HPDE6-E6E7 (cell line): ENCODE measurements around the gene PREX1.

Experiments
- DNase-seq: peaks from one replicate; pipeline ENCODE4 v3.0.0; 2011; ENCODE audit warnings: missing footprints; ENCODE audit errors: extremely low spot score

Gene PREX1

GRCh38 chr20:48583171-48583570 is 244.6 kb downstream of the PREX1 start:
- DNase-seq: no peak

DNA sequence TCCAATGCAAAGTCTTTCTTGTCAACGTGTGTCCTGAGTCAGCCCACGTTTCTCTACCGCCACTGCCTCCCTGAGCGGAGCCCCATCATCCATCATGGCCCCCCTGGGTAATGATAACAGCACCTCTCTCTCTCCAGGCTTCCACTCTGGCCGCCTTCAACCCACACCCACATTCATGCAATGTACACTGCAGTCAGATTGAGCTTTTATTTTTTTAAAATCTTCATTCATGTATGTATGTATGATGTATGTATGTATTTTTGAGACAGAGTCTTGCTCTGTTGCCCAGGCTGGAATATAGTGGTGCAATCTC is 245.2 kb downstream of the PREX1 start:
- DNase-seq: no peak

DNA sequence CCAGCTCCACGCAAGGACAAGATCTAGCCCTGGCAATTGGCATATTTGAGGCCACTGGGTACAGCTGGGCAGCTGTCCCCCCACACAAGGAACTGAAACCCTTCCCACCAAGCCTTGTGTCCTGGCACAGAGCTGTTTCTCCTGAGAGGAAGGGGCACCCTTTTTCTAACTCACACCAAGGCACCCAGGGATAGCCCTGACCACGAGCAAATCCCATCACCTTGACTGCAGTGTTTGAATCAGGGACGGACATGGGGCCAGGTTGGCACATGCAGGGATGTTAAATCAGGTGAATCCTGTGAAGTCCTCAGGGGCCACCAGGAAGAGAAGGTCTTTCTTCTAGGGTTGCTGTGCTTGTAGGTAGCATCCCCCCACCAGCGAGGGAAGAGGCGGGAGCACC is 246.6 kb downstream of the PREX1 start:
- no peak for DNase-seq

DNA sequence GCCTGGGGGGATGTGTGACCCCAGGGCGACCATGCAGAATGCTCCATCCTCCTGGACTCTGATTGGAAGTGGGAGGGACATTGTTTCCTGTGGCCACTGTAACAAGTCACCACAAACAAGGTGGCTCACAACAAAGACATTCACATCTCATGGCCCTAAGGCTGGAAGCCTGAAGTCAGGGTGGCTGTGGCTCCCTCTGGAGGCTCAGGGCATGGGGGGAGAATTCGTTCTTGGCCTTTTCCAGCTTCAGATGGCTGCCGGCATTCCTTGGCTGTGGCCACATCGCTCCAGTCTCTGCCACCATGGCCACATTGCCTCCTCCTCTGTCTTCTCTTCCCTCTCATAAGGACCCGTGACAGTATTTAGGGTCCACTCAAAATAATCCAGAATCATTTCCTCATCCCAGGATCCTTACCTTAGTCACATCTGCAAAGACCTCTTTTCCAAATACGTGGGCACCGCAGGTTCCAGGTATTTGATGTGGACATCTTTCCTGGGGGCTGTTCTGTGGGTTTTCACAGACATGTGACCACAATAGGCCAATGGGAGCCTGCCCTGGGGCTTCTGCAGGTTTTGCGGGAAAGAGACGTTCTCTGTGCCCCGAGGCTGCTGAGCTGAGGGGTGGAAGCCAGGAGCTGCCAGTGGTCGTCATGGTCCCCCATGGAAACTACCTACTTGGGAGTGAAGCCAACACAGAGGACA is 249.3 kb downstream of the PREX1 start:
- no peak for DNase-seq

DNA sequence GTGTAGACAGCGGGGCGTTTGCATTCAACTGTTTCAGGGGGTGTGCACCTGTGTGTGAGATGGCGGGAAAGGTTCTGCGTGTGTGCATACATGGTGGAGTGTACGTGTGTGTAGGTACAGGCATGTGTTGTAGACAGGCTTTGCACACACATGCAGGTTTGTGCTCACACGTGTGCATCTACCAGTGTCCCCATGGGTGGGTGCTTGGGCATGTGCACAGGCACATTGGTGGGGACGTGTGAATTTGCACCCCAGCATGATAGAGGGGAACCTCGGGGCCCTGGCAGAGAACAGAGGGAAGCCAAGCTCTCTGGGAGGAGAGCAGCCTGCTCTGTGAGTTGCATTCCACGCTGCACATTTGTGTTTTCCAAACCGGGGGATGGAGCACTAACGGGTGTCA is 250.2 kb downstream of the PREX1 start:
- DNase-seq: no peak

GRCh38 chr20:48574383-48574782 is 253.4 kb downstream of the PREX1 start:
- DNase-seq: no peak
